ENCODE data around the gene DNAJC15. TPM values are rescaled to one million over a fixed set of nuclear protein-coding genes. Genes with fewer than 3 reads are reported as not detected.

The DNAJC15 gene
- total RNA-seq, 1 donor from 2014 or later: 27.4 TPM

- TF ChIP-seq CTCF (IDR thresholded peaks at IDR 0.05; ENCODE audit: unreplicated experiment): no peak
- Mint-ChIP-seq H3K36me3 (ENCODE audit: insufficient read depth) (no peaks in the 10 kb centered on the region), H3K27ac (no peak overlapping the region), H3K9me3 (ENCODE audit: low read depth) (no peaks in the 10 kb centered on the region), H3K27me3 (no peaks in the 10 kb centered on the region), H3K4me1 (ENCODE audit: low read depth) (peaks cover 23% of the 10 kb centered on the region), H3K4me3 (ENCODE audit: low read depth) (no peak overlapping the region)
- no peak for DNase-seq (ENCODE audit: low spot score, unreplicated experiment)
These were observed 95.1 kb downstream of the DNAJC15 start for GRCh38 chr13:43118521-43118920.

GRCh38 chr13:43119206-43119605 is 95.8 kb downstream of the DNAJC15 start:
- no peak for DNase-seq (ENCODE audit: low spot score, unreplicated experiment)
- no peak for TF ChIP-seq CTCF (IDR thresholded peaks at IDR 0.05; ENCODE audit: unreplicated experiment)
- Mint-ChIP-seq H3K36me3 (ENCODE audit: insufficient read depth) (no peaks in the 10 kb centered on the region), H3K27me3 (no peaks in the 10 kb centered on the region), H3K27ac (no peak overlapping the region), H3K4me3 (ENCODE audit: low read depth) (no peak overlapping the region), H3K9me3 (ENCODE audit: low read depth) (no peaks in the 10 kb centered on the region), H3K4me1 (ENCODE audit: low read depth) (peaks cover 16% of the 10 kb centered on the region)

- TF ChIP-seq CTCF (IDR thresholded peaks at IDR 0.05; ENCODE audit: unreplicated experiment): no peak
- no peak for DNase-seq (ENCODE audit: low spot score, unreplicated experiment)
- no peak overlapping the region for H3K4me3 Mint-ChIP-seq (ENCODE audit: low read depth)
- H3K27ac Mint-ChIP-seq: no peak overlapping the region
- H3K4me1 Mint-ChIP-seq (ENCODE audit: low read depth): no peaks in the 10 kb centered on the region
- no peaks in the 10 kb centered on the region for H3K9me3 Mint-ChIP-seq (ENCODE audit: low read depth)
- H3K36me3 Mint-ChIP-seq (ENCODE audit: insufficient read depth): no peaks in the 10 kb centered on the region
- H3K27me3 Mint-ChIP-seq: peaks cover 4% of the 10 kb centered on the region
These were observed 99.4 kb downstream of the DNAJC15 start for GRCh38 chr13:43122791-43123190.

DNA sequence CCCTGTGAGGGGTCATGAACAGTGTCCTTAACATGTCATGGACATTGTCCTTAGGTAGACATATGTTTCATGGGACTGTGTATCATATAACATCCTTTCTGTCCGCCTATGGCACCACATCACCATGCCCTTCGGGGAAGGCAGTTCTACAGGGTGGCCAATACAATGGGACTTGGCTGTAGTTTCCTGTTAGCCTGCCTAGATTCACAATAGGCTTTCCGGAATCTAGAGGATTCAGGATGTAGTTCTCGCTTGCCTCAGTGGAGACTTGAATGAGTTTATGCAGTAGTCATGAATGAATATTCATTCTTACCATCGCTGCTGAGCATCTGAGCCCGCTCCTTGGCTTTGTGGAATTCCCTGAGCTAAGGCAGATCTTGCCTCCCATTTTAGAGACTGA is 100.5 kb downstream of the DNAJC15 start:
- Mint-ChIP-seq H3K9me3 (ENCODE audit: low read depth) (no peaks in the 10 kb centered on the region), H3K4me1 (ENCODE audit: low read depth) (no peaks in the 10 kb centered on the region), H3K4me3 (ENCODE audit: low read depth) (no peak overlapping the region), H3K27me3 (peaks cover 9% of the 10 kb centered on the region), H3K36me3 (ENCODE audit: insufficient read depth) (no peaks in the 10 kb centered on the region), H3K27ac (no peak overlapping the region)
- DNase-seq (ENCODE audit: low spot score, unreplicated experiment): no peak
- no peak for TF ChIP-seq CTCF (IDR thresholded peaks at IDR 0.05; ENCODE audit: unreplicated experiment)

GRCh38 chr13:43124490-43124889 is 101.1 kb downstream of the DNAJC15 start:
- no peak for TF ChIP-seq CTCF (IDR thresholded peaks at IDR 0.05; ENCODE audit: unreplicated experiment)
- no peak overlapping the region for H3K27ac Mint-ChIP-seq
- peaks cover 3% of the 10 kb centered on the region for H3K4me1 Mint-ChIP-seq (ENCODE audit: low read depth)
- no peaks in the 10 kb centered on the region for H3K9me3 Mint-ChIP-seq (ENCODE audit: low read depth)
- no peak for DNase-seq (ENCODE audit: low spot score, unreplicated experiment)
- H3K27me3 Mint-ChIP-seq: peaks cover 9% of the 10 kb centered on the region
- no peaks in the 10 kb centered on the region for H3K36me3 Mint-ChIP-seq (ENCODE audit: insufficient read depth)
- no peak overlapping the region for H3K4me3 Mint-ChIP-seq (ENCODE audit: low read depth)
